CD4-positive, alpha-beta T cell treated with Interferon gamma for 1 hour (primary cell): Measurements from ENCODE around the gene IGSF6.

Source experiments
- DNase-seq: peaks from one replicate; pipeline ENCODE4 v3.0.0-alpha.2; 2020

Gene IGSF6

DNA sequence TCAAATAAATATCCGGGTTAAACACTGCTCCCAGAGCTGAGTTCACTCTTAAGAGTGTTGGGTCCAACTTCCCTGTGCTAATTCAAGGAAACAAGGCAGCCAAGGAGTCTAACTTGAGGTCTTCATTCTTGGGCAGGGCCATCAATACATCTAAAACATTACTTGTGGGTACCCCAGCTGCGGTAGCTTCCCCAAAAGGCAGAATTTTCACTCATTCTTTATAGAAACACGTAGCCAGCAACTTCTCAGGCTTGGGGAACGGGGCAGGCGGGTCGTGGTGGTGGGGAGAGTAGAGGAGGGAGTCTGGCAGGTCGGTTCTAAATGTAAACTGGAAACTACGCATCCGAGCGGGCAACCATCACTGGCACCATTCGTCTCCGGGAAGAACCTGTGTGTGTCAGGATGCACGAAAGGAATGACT lies 53.7 kb downstream of the IGSF6 start:
- no peak for DNase-seq

DNA sequence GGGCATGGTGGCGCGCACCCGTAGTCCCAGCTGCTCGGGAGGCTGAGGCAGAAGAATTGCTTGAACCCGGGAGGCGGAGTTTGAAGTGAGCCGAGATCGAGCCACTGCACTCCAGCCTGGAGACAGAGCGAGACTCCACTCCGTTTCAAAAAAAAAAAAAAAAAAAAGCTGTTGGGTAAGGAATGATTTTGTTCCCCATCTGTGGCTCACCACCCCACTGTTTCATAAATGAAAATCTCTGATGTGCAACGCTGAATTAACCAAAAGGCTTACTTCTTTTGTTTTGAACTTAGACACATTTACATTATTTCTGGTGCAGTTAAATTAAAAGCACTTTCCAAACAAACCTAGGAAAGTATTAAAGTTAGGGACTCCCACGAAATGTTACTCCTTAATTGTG lies 54.2 kb downstream of the IGSF6 start:
- DNase-seq: no peak

DNA sequence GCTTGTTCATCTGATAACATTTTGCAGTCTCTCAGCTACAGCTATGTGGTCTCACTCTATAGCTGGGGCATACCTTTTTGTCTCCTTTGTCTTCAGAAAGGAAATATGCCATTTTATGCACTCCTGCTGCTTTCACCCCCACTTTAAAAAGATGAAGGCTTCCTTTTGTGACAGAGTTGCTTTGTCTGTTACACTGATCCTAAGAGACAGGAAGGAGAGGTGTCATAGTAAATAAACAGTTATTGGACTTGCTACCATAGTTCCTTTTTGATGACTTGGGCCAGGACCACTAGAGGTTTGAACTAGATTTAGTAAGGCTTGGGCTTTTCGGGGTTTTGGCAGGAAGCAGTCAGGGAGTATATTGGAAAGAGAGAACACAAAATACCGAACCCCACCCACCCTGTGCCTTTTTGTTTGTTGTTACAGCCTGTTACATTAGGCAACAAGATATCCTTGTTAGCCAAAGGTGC lies 54.8 kb downstream of the IGSF6 start:
- DNase-seq: no peak

DNA sequence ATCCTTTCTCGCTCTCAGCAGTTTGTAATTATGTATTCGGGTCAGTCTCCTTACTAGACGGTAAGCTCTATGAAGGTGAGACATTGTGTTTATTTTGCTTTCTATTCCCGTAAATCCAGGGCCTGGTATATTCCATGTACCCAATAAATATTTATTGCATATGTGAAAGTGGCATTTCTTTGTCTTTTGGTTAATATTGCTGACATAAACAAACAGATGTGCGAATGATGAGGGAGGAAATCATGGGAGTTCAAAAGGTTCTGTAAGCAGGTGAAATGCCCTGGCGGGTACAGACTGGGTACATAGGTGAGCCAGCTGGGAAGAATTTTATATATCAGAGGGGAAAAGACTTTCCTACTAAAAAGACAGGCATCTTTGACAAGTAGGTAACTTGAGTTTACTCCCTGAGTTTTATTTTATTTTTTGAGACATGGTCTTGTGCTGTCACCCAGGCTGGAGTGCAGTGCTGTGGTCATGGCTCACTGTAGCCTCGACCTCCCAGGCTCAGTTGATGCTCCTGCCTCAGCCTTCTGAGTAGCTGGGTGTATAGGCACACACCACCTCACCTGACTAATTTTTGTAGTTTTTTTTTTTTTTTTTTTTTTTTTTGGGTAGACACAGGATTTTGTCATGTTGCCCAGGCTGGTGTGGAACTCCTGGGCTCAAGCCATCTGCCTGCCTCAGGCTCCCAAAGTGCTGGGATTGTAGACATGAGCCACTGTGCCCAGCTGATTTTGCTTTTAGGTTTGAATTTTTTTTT lies 58.7 kb downstream of the IGSF6 start:
- DNase-seq: no peak

DNA sequence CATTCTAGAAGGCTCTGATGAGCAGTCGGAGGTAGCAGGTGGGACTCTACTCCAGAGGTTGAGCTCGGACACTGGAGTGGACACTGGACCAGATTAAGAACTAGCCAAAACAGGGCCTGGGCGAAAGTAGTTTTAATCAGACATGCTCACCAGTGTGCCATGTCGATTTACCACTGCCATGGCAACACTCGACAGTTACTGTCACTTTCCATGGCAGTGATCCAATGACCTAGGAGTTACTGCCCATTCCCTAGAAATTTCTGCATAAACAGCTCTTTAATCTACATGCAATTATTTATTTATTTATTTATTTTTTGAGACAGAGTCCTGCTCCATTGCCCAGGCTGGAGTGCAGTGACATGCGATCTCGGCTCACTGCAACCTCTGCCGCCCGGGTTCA lies 60.2 kb downstream of the IGSF6 start:
- no peak for DNase-seq

DNA sequence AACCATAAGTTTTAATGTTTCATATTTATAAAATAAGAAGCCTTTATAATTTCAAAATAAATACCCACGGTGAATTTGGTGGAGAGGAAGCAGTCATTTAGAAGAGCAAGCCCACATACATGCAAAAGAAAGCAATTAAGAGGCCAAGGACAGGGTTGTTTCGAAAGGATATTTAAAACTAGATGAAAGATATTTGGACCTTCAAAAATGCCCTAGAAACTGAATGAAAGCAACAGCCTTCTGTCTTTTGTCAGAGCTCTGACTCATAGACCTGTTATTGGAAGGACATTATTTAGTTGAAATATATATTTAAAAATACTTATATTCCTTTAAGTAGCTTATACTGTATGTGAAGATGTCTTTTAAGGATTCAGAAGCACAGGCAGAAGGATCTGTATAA lies 61.6 kb downstream of the IGSF6 start:
- no peak for DNase-seq

DNA sequence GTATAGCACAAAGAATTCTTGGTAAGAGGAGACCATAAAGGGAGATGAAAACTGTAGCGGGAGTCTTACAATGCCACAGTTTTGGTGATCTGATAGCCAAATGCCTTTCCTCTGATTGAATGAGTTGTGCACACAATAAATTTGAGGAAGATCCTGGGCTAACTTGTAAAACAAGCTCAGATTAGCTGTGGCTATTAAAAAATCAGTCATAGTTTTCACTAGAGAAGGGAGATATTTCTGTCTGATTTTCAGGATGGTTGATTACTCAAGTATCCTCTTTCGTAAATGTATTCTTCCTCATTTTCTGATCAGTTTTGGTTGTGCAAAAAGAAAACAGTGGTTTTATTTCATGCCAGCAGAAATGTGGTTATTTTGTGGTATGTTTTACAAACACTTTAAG lies 62.1 kb downstream of the IGSF6 start:
- no peak for DNase-seq

DNA sequence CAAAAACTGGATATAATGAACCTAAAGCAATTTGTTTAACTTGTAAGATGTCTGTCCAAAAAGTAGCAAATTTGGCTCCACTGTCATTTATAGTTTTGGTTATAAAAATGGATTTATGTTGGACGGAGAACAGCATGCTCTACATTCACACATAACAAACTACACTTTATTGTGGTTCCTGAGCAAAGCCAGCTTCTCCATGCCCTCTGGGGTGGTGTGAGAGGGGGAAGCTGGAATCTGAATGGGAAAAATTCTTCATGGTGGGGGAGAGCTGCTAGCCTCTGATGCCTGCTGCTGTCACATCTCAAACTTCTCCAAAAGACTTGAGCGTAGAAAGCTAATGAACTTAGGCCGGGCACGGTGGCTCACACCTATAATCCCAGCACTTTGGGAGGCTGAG lies 62.9 kb downstream of the IGSF6 start:
- DNase-seq: no peak
